SU-DHL-6 (cell line): ENCODE data around the gene RAPGEF6.

Experiments
- CTCF ChIP-seq: fragments of 200-600 bp; sonication (generic); IDR thresholded peaks from one replicate; pipeline ENCODE4 v1.5.1; 2017; ENCODE audit warnings: antibody characterized with exemption, mild to moderate bottlenecking, low read length, moderate library complexity; ENCODE audit not compliant: insufficient read depth, poor library complexity, severe bottlenecking
- EZH2phosphoT487 ChIP-seq: fragments of 200-600 bp; sonication (generic), shearing (Covaris generic); conservative IDR thresholded peaks from 2 replicates; pipeline ENCODE4 v1.6.1; 2018; ENCODE audit warnings: mild to moderate bottlenecking, antibody characterized with exemption, low read length, moderate library complexity, mixed read lengths

DNA sequence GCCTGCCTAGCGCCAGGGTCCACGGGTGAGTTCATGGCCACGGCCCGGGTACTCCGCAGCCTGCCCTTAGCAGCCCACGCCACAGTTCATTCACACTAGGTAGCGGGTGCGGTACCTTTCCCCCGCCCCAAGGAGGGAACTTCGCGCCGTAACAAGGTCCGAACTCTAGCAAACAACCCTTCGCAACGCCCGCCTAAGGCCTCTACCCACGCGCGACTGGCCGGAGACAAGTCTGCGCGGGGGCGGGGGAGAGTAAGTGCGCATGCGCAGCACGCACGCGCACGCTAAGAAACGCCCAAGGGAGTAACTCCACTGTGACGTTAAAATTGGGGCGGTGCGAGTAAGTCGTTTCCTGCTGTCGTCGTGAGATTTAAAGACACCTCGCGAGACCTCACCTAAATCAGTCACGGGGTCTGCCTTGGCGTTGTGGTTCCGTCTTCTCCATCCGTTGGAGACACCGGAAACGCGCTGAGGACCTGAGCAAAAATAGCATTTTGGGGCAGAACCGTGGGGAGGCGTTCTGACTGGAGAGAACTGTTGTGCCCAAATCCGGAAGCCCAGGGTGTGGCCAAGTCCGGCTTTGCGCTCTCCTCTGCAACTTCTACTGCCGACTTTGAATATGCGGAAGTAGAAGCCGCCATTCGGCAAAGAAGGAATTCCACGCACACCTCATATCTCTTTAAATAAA lies at the start of gene RAPGEF6:
- TF ChIP-seq CTCF (no peak), EZH2phosphoT487 (no peak)
